Measurements from ENCODE around the gene MBD3L4. TPM values are rescaled to one million over a fixed set of nuclear protein-coding genes. Genes with fewer than 3 reads are reported as not detected.

Gene MBD3L4
- total RNA-seq, 1 experiment from 2014 or later: not detected

DNA sequence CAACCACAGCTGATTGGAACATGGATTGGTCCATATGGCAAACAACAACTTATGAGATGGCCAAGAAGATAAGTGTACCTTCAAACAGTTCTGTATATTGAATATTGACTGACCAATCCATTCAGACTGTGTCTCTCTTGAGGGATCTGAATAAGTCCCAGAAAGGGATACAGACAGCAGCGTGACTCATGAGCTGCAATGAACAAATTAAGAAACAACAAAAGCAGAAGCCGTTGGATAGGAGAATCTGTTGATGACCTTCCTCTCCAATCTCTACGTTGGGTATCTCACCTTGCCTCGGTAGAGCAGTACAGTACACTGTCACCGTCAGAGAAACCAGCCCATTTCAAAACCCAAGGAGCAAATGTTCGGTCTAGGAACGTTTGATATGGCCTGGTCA is 40.0 kb downstream of the MBD3L4 start:
- Mint-ChIP-seq H3K4me1 (ENCODE audit: low read depth, unreplicated experiment) (no peaks in the 10 kb centered on the region), H3K27me3 (ENCODE audit: insufficient read depth, unreplicated experiment) (peaks cover 8% of the 10 kb centered on the region), H3K27ac (ENCODE audit: unreplicated experiment) (no peak overlapping the region), H3K4me3 (ENCODE audit: unreplicated experiment) (no peak overlapping the region), H3K9me3 (ENCODE audit: unreplicated experiment) (peaks cover 16% of the 10 kb centered on the region), H3K36me3 (ENCODE audit: insufficient read depth, unreplicated experiment) (peaks cover 17% of the 10 kb centered on the region)
- no peaks in the 10 kb centered on the region for H3K4me1 ChIP-seq
- no peaks in the 10 kb centered on the region for H3K27me3 ChIP-seq (replicated peaks; ENCODE audit: control insufficient read depth, insufficient read depth, low read length)
- TF ChIP-seq, protein P1, sequence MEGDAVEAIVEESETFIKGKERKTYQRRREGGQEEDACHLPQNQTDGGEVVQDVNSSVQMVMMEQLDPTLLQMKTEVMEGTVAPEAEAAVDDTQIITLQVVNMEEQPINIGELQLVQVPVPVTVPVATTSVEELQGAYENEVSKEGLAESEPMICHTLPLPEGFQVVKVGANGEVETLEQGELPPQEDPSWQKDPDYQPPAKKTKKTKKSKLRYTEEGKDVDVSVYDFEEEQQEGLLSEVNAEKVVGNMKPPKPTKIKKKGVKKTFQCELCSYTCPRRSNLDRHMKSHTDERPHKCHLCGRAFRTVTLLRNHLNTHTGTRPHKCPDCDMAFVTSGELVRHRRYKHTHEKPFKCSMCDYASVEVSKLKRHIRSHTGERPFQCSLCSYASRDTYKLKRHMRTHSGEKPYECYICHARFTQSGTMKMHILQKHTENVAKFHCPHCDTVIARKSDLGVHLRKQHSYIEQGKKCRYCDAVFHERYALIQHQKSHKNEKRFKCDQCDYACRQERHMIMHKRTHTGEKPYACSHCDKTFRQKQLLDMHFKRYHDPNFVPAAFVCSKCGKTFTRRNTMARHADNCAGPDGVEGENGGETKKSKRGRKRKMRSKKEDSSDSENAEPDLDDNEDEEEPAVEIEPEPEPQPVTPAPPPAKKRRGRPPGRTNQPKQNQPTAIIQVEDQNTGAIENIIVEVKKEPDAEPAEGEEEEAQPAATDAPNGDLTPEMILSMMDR (IDR thresholded peaks at IDR 0.05; ENCODE audit: insufficient read depth in 1 of 2, low read depth in 1 of 2, low read length in 1 of 2, severe bottlenecking in 1 of 2, unreplicated experiment in 1 of 2): no peak
- no peak overlapping the region for H3K4me3 ChIP-seq (ENCODE audit: low read depth, low read length)
- no peak for DNase-seq
- no peaks in the 10 kb centered on the region for H3K36me3 ChIP-seq (ENCODE audit: control insufficient read depth, insufficient read depth, low read length)
- CTCF ChIA-PET: no interaction called here
- intact Hi-C loops (cut with micrococcal nuclease; ENCODE audit: unreplicated experiment): no loop called here
- H3K9me3 ChIP-seq: no peaks in the 10 kb centered on the region
- POLR2A ChIA-PET: no interaction called here
- no TSS peak for BruUV-seq (replicated peaks)

DNA sequence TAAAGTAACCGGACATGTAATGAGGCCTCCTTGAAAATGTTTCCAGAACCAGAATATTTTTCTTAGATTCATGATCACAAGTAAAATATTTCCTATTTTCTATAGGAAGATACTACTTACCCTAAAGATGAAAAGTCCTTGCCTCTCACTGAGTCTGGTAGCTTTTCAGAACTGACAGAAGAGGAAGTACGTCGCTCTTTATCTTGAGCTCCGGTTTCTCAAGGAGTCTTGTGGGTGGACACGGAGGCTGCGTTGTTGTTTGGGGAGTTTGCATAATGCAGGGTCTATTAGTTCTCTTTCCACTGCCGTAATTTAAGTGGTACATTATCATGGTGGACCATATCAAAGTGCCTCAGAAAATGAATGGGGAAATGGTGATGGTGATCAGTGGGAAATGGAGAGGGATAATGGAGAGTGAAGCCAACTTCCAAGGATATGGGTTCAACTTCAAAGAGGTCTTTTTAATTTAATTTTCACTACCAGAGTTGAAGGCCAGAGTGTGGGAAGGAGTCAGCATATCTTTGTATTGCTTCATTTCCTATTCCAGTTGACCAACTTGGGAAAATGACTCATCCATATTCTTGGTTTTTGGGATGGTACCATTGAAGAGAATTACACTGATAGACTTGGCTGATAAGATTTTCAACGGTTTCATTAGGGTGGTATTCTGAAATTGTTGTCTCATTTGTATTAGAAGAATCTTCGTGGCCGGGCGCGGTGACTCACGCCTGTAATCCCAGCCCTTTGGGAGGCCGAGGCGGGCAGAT is 42.1 kb downstream of the MBD3L4 start:
- CTCF ChIA-PET: no interaction called here
- no peaks in the 10 kb centered on the region for H3K36me3 ChIP-seq (ENCODE audit: control insufficient read depth, insufficient read depth, low read length)
- Mint-ChIP-seq H3K36me3 (ENCODE audit: insufficient read depth, unreplicated experiment) (peaks cover 19% of the 10 kb centered on the region), H3K27me3 (ENCODE audit: insufficient read depth, unreplicated experiment) (peaks cover 8% of the 10 kb centered on the region), H3K27ac (ENCODE audit: unreplicated experiment) (no peak overlapping the region), H3K9me3 (ENCODE audit: unreplicated experiment) (peaks cover 22% of the 10 kb centered on the region), H3K4me3 (ENCODE audit: unreplicated experiment) (no peak overlapping the region), H3K4me1 (ENCODE audit: low read depth, unreplicated experiment) (no peaks in the 10 kb centered on the region)
- POLR2A ChIA-PET: no interaction called here
- DNase-seq: no peak
- no peaks in the 10 kb centered on the region for H3K27me3 ChIP-seq (replicated peaks; ENCODE audit: control insufficient read depth, insufficient read depth, low read length)
- intact Hi-C loops (cut with micrococcal nuclease; ENCODE audit: unreplicated experiment): no loop called here
- H3K4me3 ChIP-seq (ENCODE audit: low read depth, low read length): no peak overlapping the region
- TF ChIP-seq, protein P1 (IDR thresholded peaks at IDR 0.05; ENCODE audit: insufficient read depth in 1 of 2, low read depth in 1 of 2, low read length in 1 of 2, severe bottlenecking in 1 of 2, unreplicated experiment in 1 of 2): no peak
- BruUV-seq (replicated peaks): no TSS peak
- H3K9me3 ChIP-seq: no peaks in the 10 kb centered on the region
- no peaks in the 10 kb centered on the region for H3K4me1 ChIP-seq

DNA sequence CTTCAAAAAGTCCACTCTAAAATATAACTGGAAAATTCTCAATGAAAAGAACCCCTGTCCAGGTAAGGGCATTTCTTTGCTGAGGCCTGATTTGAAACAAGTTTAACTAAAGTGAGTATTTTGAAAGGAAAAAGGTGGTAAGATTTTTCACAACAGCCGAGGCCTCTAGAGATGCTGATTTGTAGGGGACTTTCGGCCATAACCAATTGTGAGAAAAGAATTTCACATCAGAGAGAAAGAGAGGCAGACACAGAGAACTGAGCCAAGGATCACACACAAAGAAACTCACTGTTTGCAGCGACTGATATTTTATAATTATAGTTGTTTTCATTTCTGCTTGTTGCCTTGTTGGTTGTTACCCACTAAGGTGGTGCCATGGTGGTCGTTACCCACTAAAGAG is 43.2 kb downstream of the MBD3L4 start:
- H3K36me3 Mint-ChIP-seq (ENCODE audit: insufficient read depth, unreplicated experiment): peaks cover 19% of the 10 kb centered on the region
- no peak overlapping the region for H3K27ac Mint-ChIP-seq (ENCODE audit: unreplicated experiment)
- Histone ChIP-seq H3K4me3 (ENCODE audit: low read depth, low read length) (no peak overlapping the region), H3K4me1 (no peaks in the 10 kb centered on the region), H3K27me3 (replicated peaks; ENCODE audit: control insufficient read depth, insufficient read depth, low read length) (no peaks in the 10 kb centered on the region), H3K36me3 (ENCODE audit: control insufficient read depth, insufficient read depth, low read length) (no peaks in the 10 kb centered on the region), H3K9me3 (no peaks in the 10 kb centered on the region)
- ChIA-PET POLR2A (no interaction called here), CTCF (no interaction called here)
- TF ChIP-seq, protein P1 (IDR thresholded peaks at IDR 0.05; ENCODE audit: insufficient read depth in 1 of 2, low read depth in 1 of 2, low read length in 1 of 2, severe bottlenecking in 1 of 2, unreplicated experiment in 1 of 2): no peak
- no peak for DNase-seq
- peaks cover 8% of the 10 kb centered on the region for H3K27me3 Mint-ChIP-seq (ENCODE audit: insufficient read depth, unreplicated experiment)
- no peaks in the 10 kb centered on the region for H3K4me1 Mint-ChIP-seq (ENCODE audit: low read depth, unreplicated experiment)
- BruUV-seq (replicated peaks): no TSS peak
- H3K4me3 Mint-ChIP-seq (ENCODE audit: unreplicated experiment): no peak overlapping the region
- intact Hi-C loops (cut with micrococcal nuclease; ENCODE audit: unreplicated experiment): no loop called here
- peaks cover 22% of the 10 kb centered on the region for H3K9me3 Mint-ChIP-seq (ENCODE audit: unreplicated experiment)
